ENCODE data around the gene TNNT2. TPM values are rescaled to one million over a fixed set of nuclear protein-coding genes. Genes with fewer than 3 reads are reported as not detected.

The TNNT2 gene
- 8,708 TPM for total RNA-seq
- long read RNA-seq, partial matches to known transcripts = 1,860 of 2,341 reads
- long read RNA-seq, other reads (novel, unspliced or antisense) = 479 of 2,341 reads

DNA sequence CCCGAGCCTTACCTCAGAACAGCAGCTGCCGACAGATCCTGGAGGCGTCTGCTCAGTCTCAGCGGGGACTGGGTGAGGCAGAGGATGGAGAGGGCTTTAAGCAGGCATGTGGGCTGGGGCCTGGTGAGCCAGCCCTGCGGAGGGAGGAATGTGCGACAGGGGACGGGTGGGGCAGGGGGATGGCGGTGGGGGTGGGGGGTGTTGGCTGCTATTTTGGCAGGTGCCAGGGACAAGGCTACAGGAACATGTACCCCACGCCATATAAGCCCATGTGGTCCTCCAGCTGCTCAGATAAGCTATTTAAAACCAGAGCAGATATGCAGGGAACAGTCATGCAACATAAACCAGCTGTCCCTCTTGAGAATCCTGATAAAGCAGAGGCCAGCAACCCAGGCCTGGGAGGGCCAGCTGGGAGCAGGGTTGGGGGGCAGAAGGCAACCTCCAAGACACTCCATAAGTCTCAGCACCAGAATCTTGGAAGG is at the start of gene TNNT2:
TSS of gene TNNT2 (minus strand) at position 70 of the 482 bp plus-strand sequence. CDS start 4,426 bp downstream, outside the sequence.
- peak within 1 kb of the TSS; percentile 74 for H3K4me3 ChIP-seq
- peaks cover 11% of the 10 kb centered on the region for H3K27me3 ChIP-seq (ENCODE audit: low read depth)

DNA sequence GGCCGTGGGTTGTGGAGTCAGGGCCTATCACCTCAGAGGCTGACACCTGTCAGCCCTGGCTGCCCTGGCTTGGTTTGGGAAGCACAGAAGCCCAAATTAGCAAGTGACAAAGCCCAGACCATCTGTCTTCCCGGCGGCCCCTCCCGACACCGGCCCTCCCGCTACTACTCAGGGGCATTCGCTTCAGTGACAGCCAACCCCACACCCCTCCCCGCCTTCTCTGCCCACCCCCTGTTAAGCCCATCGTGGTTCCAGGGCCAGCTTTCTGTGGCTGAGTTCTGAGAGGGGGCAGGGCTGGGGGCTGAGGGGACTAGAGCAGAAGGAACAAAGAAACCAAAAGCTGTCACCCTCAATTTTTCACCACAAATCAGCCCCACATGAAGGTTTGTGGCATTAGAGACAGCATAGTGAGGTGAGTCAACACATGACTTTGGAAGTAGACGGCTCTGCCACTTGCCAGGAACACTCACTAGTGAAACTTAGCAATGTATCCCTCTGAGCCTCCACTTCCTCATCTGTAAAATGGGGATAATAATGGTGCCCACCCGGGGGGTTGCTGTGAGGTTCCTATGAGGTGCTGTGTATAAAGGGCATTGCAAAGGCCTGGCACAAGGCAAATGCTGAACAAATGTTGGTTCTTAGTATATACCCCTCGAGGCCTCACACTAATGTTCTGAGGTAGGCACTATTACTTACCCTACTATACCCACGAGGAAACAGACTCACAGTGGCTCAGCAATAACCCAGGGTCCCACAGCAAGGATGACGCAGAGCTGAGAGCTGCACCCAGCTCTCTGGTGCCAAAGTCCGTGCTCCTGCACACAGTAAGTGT is 49.2 kb upstream of the TNNT2 start:
- TF ChIP-seq, protein P1, sequence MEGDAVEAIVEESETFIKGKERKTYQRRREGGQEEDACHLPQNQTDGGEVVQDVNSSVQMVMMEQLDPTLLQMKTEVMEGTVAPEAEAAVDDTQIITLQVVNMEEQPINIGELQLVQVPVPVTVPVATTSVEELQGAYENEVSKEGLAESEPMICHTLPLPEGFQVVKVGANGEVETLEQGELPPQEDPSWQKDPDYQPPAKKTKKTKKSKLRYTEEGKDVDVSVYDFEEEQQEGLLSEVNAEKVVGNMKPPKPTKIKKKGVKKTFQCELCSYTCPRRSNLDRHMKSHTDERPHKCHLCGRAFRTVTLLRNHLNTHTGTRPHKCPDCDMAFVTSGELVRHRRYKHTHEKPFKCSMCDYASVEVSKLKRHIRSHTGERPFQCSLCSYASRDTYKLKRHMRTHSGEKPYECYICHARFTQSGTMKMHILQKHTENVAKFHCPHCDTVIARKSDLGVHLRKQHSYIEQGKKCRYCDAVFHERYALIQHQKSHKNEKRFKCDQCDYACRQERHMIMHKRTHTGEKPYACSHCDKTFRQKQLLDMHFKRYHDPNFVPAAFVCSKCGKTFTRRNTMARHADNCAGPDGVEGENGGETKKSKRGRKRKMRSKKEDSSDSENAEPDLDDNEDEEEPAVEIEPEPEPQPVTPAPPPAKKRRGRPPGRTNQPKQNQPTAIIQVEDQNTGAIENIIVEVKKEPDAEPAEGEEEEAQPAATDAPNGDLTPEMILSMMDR (IDR thresholded peaks at IDR 0.05; ENCODE audit: borderline replicate concordance) = no peak
- intact Hi-C loops (cut with micrococcal nuclease) = no loop called here
- peak overlapping the region; percentile 39 for H3K27ac ChIP-seq (replicated peaks)
- peaks cover 9% of the 10 kb centered on the region for H3K4me1 ChIP-seq
- H3K36me3 ChIP-seq = no peaks in the 10 kb centered on the region
- no peak overlapping the region for H3K4me3 ChIP-seq
- peaks cover 4% of the 10 kb centered on the region for H3K9me3 ChIP-seq (replicated peaks)
- peak; percentile 36 for DNase-seq
- H3K27me3 ChIP-seq (ENCODE audit: low read depth) = no peaks in the 10 kb centered on the region

More for the DNA sequence above, at the start of gene TNNT2:
- Histone ChIP-seq H3K36me3 (peaks cover 34% of the 10 kb centered on the region), H3K27ac (replicated peaks) (peak within 1 kb of the TSS; percentile 97), H3K9me3 (replicated peaks) (no peaks in the 10 kb centered on the region), H3K4me1 (peaks cover 43% of the 10 kb centered on the region)
- DNase-seq = peak; percentile 73
- intact Hi-C loops (cut with micrococcal nuclease) = no loop called here
- TF ChIP-seq, protein P1 (IDR thresholded peaks at IDR 0.05; ENCODE audit: borderline replicate concordance) = no peak

DNA sequence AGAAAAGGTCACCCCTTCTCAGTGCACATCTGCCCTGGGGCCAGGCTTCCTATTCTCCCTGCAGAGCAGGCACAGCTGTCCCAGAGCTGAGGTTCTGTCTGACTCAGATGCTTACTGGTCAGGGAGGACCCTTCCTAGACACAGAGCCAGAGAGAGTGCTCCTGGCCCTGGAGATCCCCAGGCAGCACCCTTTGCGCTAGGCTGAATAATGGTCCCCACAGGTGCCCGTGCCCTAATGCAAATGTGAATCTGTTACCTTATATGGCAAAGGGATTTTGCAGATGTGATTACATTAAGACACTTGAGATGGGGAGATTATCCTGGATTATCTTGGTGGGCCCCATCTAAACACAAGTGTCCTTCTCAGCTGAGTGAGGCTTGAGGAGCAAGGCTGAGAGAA is 46.7 kb upstream of the TNNT2 start:
- H3K27me3 ChIP-seq (ENCODE audit: low read depth) = no peaks in the 10 kb centered on the region

DNA sequence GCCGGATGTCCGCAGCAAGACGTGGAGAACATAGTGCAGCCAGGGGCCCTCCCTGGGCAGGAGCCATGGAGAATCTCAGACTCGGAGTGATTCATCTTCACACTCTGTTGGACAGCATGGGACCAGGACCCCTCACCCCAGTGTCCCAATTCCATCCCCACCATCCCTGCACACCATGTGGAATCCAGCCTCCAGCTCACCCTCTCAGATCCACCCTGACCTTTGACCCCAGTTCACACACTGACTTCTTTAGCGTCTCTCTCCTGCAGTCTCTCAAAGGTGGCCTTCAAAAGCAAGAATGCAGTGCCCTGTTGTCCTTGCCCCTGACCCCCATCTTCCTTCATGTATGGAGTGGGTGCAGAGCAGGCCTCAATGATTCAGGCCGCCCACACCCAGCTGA is 46.2 kb upstream of the TNNT2 start:
- H3K36me3 ChIP-seq = no peaks in the 10 kb centered on the region
- H3K27ac ChIP-seq (replicated peaks) = no peak overlapping the region
- no peak overlapping the region for H3K4me3 ChIP-seq
- DNase-seq = no peak
- H3K4me1 ChIP-seq = peaks cover 18% of the 10 kb centered on the region
- peaks cover 4% of the 10 kb centered on the region for H3K9me3 ChIP-seq (replicated peaks)
- intact Hi-C loops (cut with micrococcal nuclease) = no loop called here
- TF ChIP-seq, protein P1 (IDR thresholded peaks at IDR 0.05; ENCODE audit: borderline replicate concordance) = no peak
- no peaks in the 10 kb centered on the region for H3K27me3 ChIP-seq (ENCODE audit: low read depth)

More for the DNA sequence above, 46.7 kb upstream of the TNNT2 start:
- H3K4me1 ChIP-seq = peaks cover 18% of the 10 kb centered on the region
- no peak overlapping the region for H3K4me3 ChIP-seq
- TF ChIP-seq, protein P1 (IDR thresholded peaks at IDR 0.05; ENCODE audit: borderline replicate concordance) = no peak
- intact Hi-C loops (cut with micrococcal nuclease) = no loop called here
- no peak for DNase-seq
- H3K27ac ChIP-seq (replicated peaks) = no peak overlapping the region
- H3K36me3 ChIP-seq = no peaks in the 10 kb centered on the region
- peaks cover 4% of the 10 kb centered on the region for H3K9me3 ChIP-seq (replicated peaks)

DNA sequence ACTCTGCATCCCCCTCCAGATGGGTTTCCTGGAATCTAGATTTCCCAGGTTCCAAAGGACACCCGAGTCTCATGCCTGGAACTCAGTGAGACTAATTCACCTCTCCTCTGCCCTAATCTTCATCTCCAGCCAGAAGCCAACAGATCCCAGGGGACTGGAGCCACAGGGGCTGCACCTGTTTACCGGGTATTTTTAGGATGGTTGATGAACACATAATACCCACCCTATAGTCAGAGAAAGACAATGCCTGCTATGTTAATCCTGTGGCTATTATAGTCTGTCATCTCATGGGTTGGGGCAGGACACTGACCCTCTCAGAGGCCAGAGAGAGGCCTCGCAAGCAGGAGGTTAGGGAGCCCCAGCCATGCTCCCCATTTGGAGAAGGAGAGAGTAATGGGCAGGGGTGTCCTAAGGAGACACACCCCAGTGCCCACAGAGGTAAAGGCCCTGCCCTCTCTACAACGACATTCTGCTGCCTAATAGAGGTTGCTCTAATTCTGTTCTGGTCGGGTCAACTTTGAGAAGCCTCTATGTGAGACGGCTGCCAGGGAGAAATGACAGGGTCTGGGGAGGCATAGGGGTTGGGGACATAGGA is 45.1 kb upstream of the TNNT2 start:
- Histone ChIP-seq H3K36me3 (no peaks in the 10 kb centered on the region), H3K4me1 (peaks cover 18% of the 10 kb centered on the region), H3K27me3 (ENCODE audit: low read depth) (no peaks in the 10 kb centered on the region), H3K27ac (replicated peaks) (no peak overlapping the region), H3K9me3 (replicated peaks) (peaks cover 4% of the 10 kb centered on the region), H3K4me3 (no peak overlapping the region)
- TF ChIP-seq, protein P1 (IDR thresholded peaks at IDR 0.05; ENCODE audit: borderline replicate concordance) = no peak
- intact Hi-C loops (cut with micrococcal nuclease) = no loop called here
- DNase-seq = no peak

All from left ventricle myocardium inferior (tissue), 1 donor.